SU-DHL-6 (cell line): ENCODE measurements around the gene PIR.

Source experiments
- EZH2phosphoT487 ChIP-seq: fragments of 200-600 bp; sonication (generic), shearing (Covaris generic); conservative IDR thresholded peaks from 2 replicates; pipeline ENCODE4 v1.6.1; 2018; ENCODE audit warnings: mild to moderate bottlenecking, antibody characterized with exemption, low read length, moderate library complexity, mixed read lengths
- TF ChIP-seq, protein P1 (sequence below): fragments of 200-600 bp; sonication (generic); IDR thresholded peaks from one replicate; pipeline ENCODE4 v1.5.1; 2017; ENCODE audit warnings: antibody characterized with exemption, mild to moderate bottlenecking, low read length, moderate library complexity; ENCODE audit not compliant: insufficient read depth, poor library complexity, severe bottlenecking

- TF ChIP-seq, protein P1, sequence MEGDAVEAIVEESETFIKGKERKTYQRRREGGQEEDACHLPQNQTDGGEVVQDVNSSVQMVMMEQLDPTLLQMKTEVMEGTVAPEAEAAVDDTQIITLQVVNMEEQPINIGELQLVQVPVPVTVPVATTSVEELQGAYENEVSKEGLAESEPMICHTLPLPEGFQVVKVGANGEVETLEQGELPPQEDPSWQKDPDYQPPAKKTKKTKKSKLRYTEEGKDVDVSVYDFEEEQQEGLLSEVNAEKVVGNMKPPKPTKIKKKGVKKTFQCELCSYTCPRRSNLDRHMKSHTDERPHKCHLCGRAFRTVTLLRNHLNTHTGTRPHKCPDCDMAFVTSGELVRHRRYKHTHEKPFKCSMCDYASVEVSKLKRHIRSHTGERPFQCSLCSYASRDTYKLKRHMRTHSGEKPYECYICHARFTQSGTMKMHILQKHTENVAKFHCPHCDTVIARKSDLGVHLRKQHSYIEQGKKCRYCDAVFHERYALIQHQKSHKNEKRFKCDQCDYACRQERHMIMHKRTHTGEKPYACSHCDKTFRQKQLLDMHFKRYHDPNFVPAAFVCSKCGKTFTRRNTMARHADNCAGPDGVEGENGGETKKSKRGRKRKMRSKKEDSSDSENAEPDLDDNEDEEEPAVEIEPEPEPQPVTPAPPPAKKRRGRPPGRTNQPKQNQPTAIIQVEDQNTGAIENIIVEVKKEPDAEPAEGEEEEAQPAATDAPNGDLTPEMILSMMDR = no peak
- no peak for TF ChIP-seq EZH2phosphoT487
Observed at GRCh38 chrX:15512401-15512965, 19.4 kb upstream of the PIR start.
